K562 (cell line): ENCODE results near the gene NINJ1. TPM values are rescaled to one million over a fixed set of nuclear protein-coding genes. Genes with fewer than 3 reads are reported as not detected.

Source experiments
- ARID1B ChIP-seq: fragments of 450-650 bp; IDR thresholded peaks from 2 replicates; pipeline ENCODE4 v1.6.1; 2016; ENCODE audit warnings: antibody characterized with exemption, mild to moderate bottlenecking, inconsistent platforms
- ETS1 ChIP-seq: conservative IDR thresholded peaks from 2 replicates; pipeline ENCODE4 v1.6.1; 2011; ENCODE audit warnings: low read depth, mild to moderate bottlenecking, low read length; ENCODE audit not compliant: control insufficient read depth
- FOS ChIP-seq: IDR thresholded peaks from 3 replicates; pipeline ENCODE4 v1.6.1; 2011; ENCODE audit not compliant: insufficient read length; ENCODE audit errors: extremely low read depth
- JUN ChIP-seq, 2 experiments: sonication (generic) in 1 of 2; formaldehyde crosslinking in 1 of 2; IDR thresholded peaks; 2 replicates each; pipeline versions ENCODE4 v1.6.1 to v1.8.0; 2012 to 2022; ENCODE audit warnings: borderline replicate concordance in 2 of 2, mild to moderate bottlenecking in 2 of 2, improper control_type of control experiment in 1 of 2, low read depth in 1 of 2, low read length in 1 of 2, missing genetic modification reagents in 1 of 2
- NFIC ChIP-seq: fragments of 450-650 bp; IDR thresholded peaks from 2 replicates; pipeline ENCODE4 v1.6.1; 2017; ENCODE audit warnings: mild to moderate bottlenecking, inconsistent platforms
- PHF20 ChIP-seq: fragments of 450-650 bp; IDR thresholded peaks from 2 replicates; pipeline ENCODE4 v1.6.1; 2018; ENCODE audit not compliant: partially characterized antibody
- SMAD2 ChIP-seq: fragments of 150-350 bp; IDR thresholded peaks from 2 replicates; pipeline ENCODE4 v1.6.1; 2014; ENCODE audit warnings: low read depth, mild to moderate bottlenecking, low read length
- SMARCA4 ChIP-seq: fragments of 450-650 bp; IDR thresholded peaks from 2 replicates; pipeline ENCODE4 v1.6.1; 2016
- STAG1 ChIP-seq: sonication (generic); formaldehyde crosslinking; IDR thresholded peaks from 2 replicates; pipeline ENCODE4 v1.5.0; 2020; ENCODE audit warnings: missing genetic modification reagents, borderline replicate concordance
- TRIM24 ChIP-seq, 2 experiments: fragments of 450-650 bp; IDR thresholded peaks; 2 replicates each; pipeline ENCODE4 v1.6.1; 2016
- TRIM28 ChIP-seq: fragments of 450-650 bp; IDR thresholded peaks from 2 replicates; pipeline ENCODE4 v1.6.1; 2017
- XRCC4 ChIP-seq: IDR thresholded peaks from one replicate; pipeline ENCODE4 v1.6.1; 2011; ENCODE audit not compliant: insufficient read depth, insufficient read length; ENCODE audit errors: extremely low read depth
- ZFP36 ChIP-seq: fragments of 150-350 bp; IDR thresholded peaks from 2 replicates; pipeline ENCODE4 v1.6.1; 2018; ENCODE audit warnings: low read length, low read depth; ENCODE audit not compliant: partially characterized antibody
- ZNF212 ChIP-seq: fragments of 450-650 bp; formaldehyde crosslinking; IDR thresholded peaks from 2 replicates; pipeline ENCODE4 v1.4.0; 2020; ENCODE audit warnings: mild to moderate bottlenecking
- polyA plus RNA-seq, 8 experiments: library from polyadenylated mRNA; depleted of rRNA in 4 of 8; stranded (reverse) in 5 of 8; unstranded in 3 of 8; fragments of >200 nt; fragmentation: Nextera tagmentation in 2 of 8; fragmentation: Illumina TruSeq in 1 of 8; extraction: Ambion mirVana in 2 of 8; extraction: Trizol in 1 of 8; gene quantifications; 2 replicates each; pipeline versions ENCODE4 v1.2.1 to v1.2.3, GENCODE V29; 2011 to 2014; ENCODE audit warnings: inconsistent platforms in 1 of 8, missing spikeins in 1 of 8
- total RNA-seq, 7 experiments: library from RNA; depleted of rRNA in 6 of 7; stranded (reverse); fragments of >200 nt in 6 of 7; fragmentation: Illumina TruSeq in 2 of 7; extraction: Trizol in 2 of 7; gene quantifications; 2 replicates each; pipeline versions ENCODE4 v1.2.1 to v1.2.3, GENCODE V29; 2011 to 2021; ENCODE audit warnings: low replicate concordance in 1 of 7
- TF ChIP-seq, protein P1 (sequence below): fragments of 250-450 bp; sonication (Bioruptor Pico); IDR thresholded peaks from 2 replicates; pipeline ENCODE4 v1.8.0; 2022; ENCODE audit warnings: moderate library complexity, mild to moderate bottlenecking, inconsistent platforms
- TF ChIP-seq, protein P2 (sequence below), 2 experiments: fragments of 450-650 bp; IDR thresholded peaks; 2 replicates each; pipeline ENCODE4 v1.6.1; 2018; ENCODE audit warnings: mild to moderate bottlenecking in 2 of 2, low read depth in 1 of 2; ENCODE audit not compliant: partially characterized antibody in 2 of 2

The NINJ1 gene
- total and polyA plus RNA-seq, 9 of the 15 experiments (the other 6 are each of a cell fraction or from before 2014, with no cell fraction given) = 0.13 to 8.4 (median 4.9) TPM

DNA sequence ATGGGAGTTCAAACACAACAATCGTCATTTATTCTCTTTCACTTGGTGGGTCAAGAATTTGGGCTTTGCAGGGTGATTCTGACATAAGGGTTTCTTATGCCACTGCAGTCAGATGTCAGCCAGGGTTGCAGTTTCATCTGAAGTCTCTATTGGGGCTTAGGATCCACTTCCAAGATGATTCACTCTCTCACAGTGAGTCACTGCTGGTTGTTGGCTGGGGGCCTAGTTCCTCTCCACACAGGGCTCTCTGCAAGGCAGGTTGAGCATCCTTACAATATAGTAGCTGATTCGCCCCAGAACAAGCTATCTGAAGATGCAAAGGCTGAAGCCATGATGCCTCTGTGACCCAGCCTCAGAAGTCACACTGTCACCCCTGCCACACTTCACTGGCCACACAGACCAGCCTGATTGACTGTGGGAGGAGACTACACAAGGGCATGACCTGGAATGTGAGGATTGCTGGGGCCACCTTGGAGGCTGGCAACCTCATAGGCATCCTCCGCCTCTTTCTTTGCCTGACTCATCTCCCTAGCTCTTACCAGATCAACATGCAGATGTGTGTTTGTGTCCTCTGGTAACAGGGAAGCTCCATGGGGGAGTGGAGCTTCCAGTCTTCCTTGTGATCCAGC lies 42.5 kb downstream of the NINJ1 start (continued):
- TF ChIP-seq TRIM28 (peak; percentile 60; the same call in 1 of the 2 replicates), SMARCA4 (peak; percentile 48; the same call in 1 of the 2 replicates), FOS (peak; percentile 56), ZNF212 (CRISPR knock-in tag) (no peak), NFIC (peak; percentile 77), ZFP36 (peak; percentile 35), XRCC4 (no peak), PHF20 (no peak), JUN (IDR thresholded peaks at IDR 0.05; ENCODE audit: borderline replicate concordance, low read depth, low read length) (peak; percentile 96), JUN (CRISPR knock-in tag; IDR thresholded peaks at IDR 0.05; ENCODE audit: borderline replicate concordance) (no peak), ARID1B (peak; percentile 45), STAG1 (no peak), ETS1 (no peak), TRIM24 (IDR thresholded peaks at IDR 0.05) (peak; percentile 35 to 38; a peak in 2 of 4 replicates), SMAD2 (no peak)
- TF ChIP-seq, protein P1, sequence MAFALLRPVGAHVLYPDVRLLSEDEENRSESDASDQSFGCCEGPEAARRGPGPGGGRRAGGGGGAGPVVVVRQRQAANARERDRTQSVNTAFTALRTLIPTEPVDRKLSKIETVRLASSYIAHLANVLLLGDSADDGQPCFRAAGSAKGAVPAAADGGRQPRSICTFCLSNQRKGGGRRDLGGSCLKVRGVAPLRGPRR (CRISPR knock-in tag) = no peak
- TF ChIP-seq, protein P2, sequence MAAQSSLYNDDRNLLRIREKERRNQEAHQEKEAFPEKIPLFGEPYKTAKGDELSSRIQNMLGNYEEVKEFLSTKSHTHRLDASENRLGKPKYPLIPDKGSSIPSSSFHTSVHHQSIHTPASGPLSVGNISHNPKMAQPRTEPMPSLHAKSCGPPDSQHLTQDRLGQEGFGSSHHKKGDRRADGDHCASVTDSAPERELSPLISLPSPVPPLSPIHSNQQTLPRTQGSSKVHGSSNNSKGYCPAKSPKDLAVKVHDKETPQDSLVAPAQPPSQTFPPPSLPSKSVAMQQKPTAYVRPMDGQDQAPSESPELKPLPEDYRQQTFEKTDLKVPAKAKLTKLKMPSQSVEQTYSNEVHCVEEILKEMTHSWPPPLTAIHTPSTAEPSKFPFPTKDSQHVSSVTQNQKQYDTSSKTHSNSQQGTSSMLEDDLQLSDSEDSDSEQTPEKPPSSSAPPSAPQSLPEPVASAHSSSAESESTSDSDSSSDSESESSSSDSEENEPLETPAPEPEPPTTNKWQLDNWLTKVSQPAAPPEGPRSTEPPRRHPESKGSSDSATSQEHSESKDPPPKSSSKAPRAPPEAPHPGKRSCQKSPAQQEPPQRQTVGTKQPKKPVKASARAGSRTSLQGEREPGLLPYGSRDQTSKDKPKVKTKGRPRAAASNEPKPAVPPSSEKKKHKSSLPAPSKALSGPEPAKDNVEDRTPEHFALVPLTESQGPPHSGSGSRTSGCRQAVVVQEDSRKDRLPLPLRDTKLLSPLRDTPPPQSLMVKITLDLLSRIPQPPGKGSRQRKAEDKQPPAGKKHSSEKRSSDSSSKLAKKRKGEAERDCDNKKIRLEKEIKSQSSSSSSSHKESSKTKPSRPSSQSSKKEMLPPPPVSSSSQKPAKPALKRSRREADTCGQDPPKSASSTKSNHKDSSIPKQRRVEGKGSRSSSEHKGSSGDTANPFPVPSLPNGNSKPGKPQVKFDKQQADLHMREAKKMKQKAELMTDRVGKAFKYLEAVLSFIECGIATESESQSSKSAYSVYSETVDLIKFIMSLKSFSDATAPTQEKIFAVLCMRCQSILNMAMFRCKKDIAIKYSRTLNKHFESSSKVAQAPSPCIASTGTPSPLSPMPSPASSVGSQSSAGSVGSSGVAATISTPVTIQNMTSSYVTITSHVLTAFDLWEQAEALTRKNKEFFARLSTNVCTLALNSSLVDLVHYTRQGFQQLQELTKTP (IDR thresholded peaks at IDR 0.05; ENCODE audit: low read depth in 1 of 2, partially characterized antibody in 2 of 2) = no peak
